ENCODE measurements around the gene MED1.

The MED1 gene

DNA sequence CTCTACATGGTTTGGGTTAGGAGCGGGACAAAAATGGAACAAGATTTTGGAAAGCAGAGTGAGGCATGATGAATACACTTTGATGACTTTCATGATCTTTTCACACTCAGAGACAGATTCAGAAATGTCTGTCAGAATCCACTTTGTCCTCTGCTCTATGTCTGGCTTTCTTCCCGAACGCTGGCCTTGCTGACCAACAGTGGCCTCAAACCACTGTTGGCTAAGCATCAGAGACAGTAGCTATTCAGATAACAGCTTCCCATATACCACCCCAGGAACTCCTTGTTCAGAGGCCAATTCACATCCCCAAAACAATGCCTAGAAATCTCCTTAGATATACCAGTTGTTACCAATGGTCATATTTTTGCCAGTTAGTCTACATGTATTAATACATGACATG lies 90.5 kb downstream of the MED1 start:
- no peaks in the 10 kb centered on the region for H3K27me3 ChIP-seq (ENCODE audit: control insufficient read depth in 1 of 2, insufficient read depth in 1 of 2, low read length in 2 of 2)
- no peak overlapping the region for H3K4me3 ChIP-seq (ENCODE audit: insufficient read depth in 1 of 2, low read depth in 1 of 2, low read length in 2 of 2)
- no peak overlapping the region for H3K18ac ChIP-seq (ENCODE audit: low read depth in 1 of 2, low read length in 2 of 2)
- no peak overlapping the region for H3K9ac ChIP-seq (ENCODE audit: low read length)
- H3K36me3 ChIP-seq (ENCODE audit: control insufficient read depth in 1 of 2, insufficient read depth in 2 of 2, low read depth in 1 of 2, low read length in 2 of 2) = peaks cover 0 to 3% of the 10 kb centered on the region in 2 experiments
- no peak overlapping the region for H2BK15ac ChIP-seq (ENCODE audit: low read depth, poor library complexity, severe bottlenecking)
- H3K27ac ChIP-seq (ENCODE audit: low read length, poor library complexity, severe bottlenecking) = no peak overlapping the region
- no peaks in the 10 kb centered on the region for H3K9me3 ChIP-seq (ENCODE audit: control insufficient read depth, low read length)
- 89% methylated on average over 3 of the region's 3 CpGs for WGBS
- H3K4ac ChIP-seq (ENCODE audit: low read depth in 1 of 2, low read length in 2 of 2) = no peak overlapping the region
- no peak overlapping the region for H4K91ac ChIP-seq (ENCODE audit: low read length)
- H4K8ac ChIP-seq (ENCODE audit: low read length) = no peak overlapping the region
- H3K23ac ChIP-seq (ENCODE audit: low read length in 2 of 2) = no peak overlapping the region
- H3K4me2 ChIP-seq (ENCODE audit: low read length, poor library complexity, severe bottlenecking) = no peak overlapping the region
- H2BK5ac ChIP-seq (ENCODE audit: low read depth, low read length, poor library complexity, severe bottlenecking) = no peak overlapping the region
- no peak overlapping the region for H2AK5ac ChIP-seq (ENCODE audit: low read length, severe bottlenecking)
- no peak for DNase-seq
- H2BK120ac ChIP-seq (ENCODE audit: low read depth, low read length) = no peak overlapping the region
- H2BK12ac ChIP-seq (ENCODE audit: low read length in 2 of 2) = no peak overlapping the region
- no peak overlapping the region for H3K14ac ChIP-seq (ENCODE audit: low read length in 2 of 2)
- H3K79me1 ChIP-seq (replicated peaks; ENCODE audit: low read length, poor library complexity, severe bottlenecking) = peaks cover 21% of the 10 kb centered on the region
- no peak overlapping the region for H2AFZ ChIP-seq (ENCODE audit: low read depth, low read length)
- H3K4me1 ChIP-seq (ENCODE audit: control insufficient read depth, insufficient read depth, low read depth, low read length) = peaks cover 2% of the 10 kb centered on the region

DNA sequence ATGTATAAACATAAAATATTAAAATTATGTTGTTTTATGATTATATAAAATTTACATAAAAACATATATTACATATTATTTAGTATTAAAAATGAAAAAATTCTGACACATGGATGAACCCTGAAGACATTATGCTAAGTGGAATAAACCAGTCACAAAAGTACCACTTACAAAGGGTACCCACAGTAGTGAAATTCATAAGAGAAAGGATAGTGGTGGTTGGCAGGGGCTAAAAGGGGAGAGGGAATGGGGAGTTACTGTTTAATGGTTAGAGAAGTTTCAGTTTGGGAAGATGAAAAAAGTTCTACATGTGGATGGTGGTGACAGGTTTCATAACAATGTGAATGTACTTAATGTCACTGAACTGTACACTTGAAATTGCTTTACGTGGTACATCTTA lies 91.1 kb downstream of the MED1 start:
- Histone ChIP-seq H3K9me3 (ENCODE audit: control insufficient read depth, low read length) (no peaks in the 10 kb centered on the region), H3K4me2 (ENCODE audit: low read length, poor library complexity, severe bottlenecking) (no peak overlapping the region), H2BK15ac (ENCODE audit: low read depth, poor library complexity, severe bottlenecking) (no peak overlapping the region), H2BK12ac (ENCODE audit: low read length in 2 of 2) (no peak overlapping the region), H2BK5ac (ENCODE audit: low read depth, low read length, poor library complexity, severe bottlenecking) (no peak overlapping the region), H3K14ac (ENCODE audit: low read length in 2 of 2) (no peak overlapping the region), H2AK5ac (ENCODE audit: low read length, severe bottlenecking) (no peak overlapping the region), H4K8ac (ENCODE audit: low read length) (no peak overlapping the region), H3K23ac (ENCODE audit: low read length in 2 of 2) (no peak overlapping the region), H3K27ac (ENCODE audit: low read length, poor library complexity, severe bottlenecking) (no peak overlapping the region), H3K4me1 (ENCODE audit: control insufficient read depth, insufficient read depth, low read depth, low read length) (peaks cover 2% of the 10 kb centered on the region), H3K27me3 (ENCODE audit: control insufficient read depth in 1 of 2, insufficient read depth in 1 of 2, low read length in 2 of 2) (no peaks in the 10 kb centered on the region), H3K79me1 (replicated peaks; ENCODE audit: low read length, poor library complexity, severe bottlenecking) (peaks cover 21% of the 10 kb centered on the region), H3K18ac (ENCODE audit: low read depth in 1 of 2, low read length in 2 of 2) (no peak overlapping the region), H2BK120ac (ENCODE audit: low read depth, low read length) (no peak overlapping the region), H3K9ac (ENCODE audit: low read length) (no peak overlapping the region), H4K91ac (ENCODE audit: low read length) (no peak overlapping the region), H3K36me3 (ENCODE audit: control insufficient read depth in 1 of 2, insufficient read depth in 2 of 2, low read depth in 1 of 2, low read length in 2 of 2) (peaks cover 0 to 3% of the 10 kb centered on the region in 2 experiments), H2AFZ (ENCODE audit: low read depth, low read length) (no peak overlapping the region), H3K4ac (ENCODE audit: low read depth in 1 of 2, low read length in 2 of 2) (no peak overlapping the region), H3K4me3 (ENCODE audit: insufficient read depth in 1 of 2, low read depth in 1 of 2, low read length in 2 of 2) (no peak overlapping the region)
- no CpG with 5 or more reads among the region's 1 CpG for WGBS
- DNase-seq = no peak

DNA sequence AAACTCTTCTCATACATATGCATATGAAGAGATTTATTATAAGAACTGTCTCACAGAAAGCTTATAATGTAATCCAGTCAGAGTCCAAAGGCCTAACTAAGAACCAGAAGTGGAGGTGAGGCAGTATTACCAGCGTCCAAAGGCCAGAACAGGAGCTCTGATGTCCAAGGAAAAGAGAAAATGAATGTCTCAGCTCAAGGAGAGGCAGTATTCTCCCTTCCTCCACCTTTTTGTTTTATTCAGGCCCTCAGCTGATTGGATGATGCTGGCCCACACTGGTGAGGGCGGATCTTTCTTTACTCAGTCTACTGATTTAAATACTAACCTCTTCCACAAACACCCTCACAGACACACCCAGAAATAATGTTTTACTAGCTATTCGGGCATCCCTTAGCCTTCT lies 93.1 kb downstream of the MED1 start:
- Histone ChIP-seq H2BK12ac (ENCODE audit: low read length in 2 of 2) (no peak overlapping the region), H3K9me3 (ENCODE audit: control insufficient read depth, low read length) (no peaks in the 10 kb centered on the region), H3K4me2 (ENCODE audit: low read length, poor library complexity, severe bottlenecking) (no peak overlapping the region), H3K18ac (ENCODE audit: low read depth in 1 of 2, low read length in 2 of 2) (no peak overlapping the region), H2BK5ac (ENCODE audit: low read depth, low read length, poor library complexity, severe bottlenecking) (no peak overlapping the region), H3K27me3 (ENCODE audit: control insufficient read depth in 1 of 2, insufficient read depth in 1 of 2, low read length in 2 of 2) (no peaks in the 10 kb centered on the region), H2BK120ac (ENCODE audit: low read depth, low read length) (no peak overlapping the region), H2AK5ac (ENCODE audit: low read length, severe bottlenecking) (no peak overlapping the region), H3K79me1 (replicated peaks; ENCODE audit: low read length, poor library complexity, severe bottlenecking) (peaks cover 17% of the 10 kb centered on the region), H3K4ac (ENCODE audit: low read depth in 1 of 2, low read length in 2 of 2) (no peak overlapping the region), H4K91ac (ENCODE audit: low read length) (no peak overlapping the region), H3K4me3 (ENCODE audit: insufficient read depth in 1 of 2, low read depth in 1 of 2, low read length in 2 of 2) (no peak overlapping the region), H3K4me1 (ENCODE audit: control insufficient read depth, insufficient read depth, low read depth, low read length) (peaks cover 2% of the 10 kb centered on the region), H3K36me3 (ENCODE audit: control insufficient read depth in 1 of 2, insufficient read depth in 2 of 2, low read depth in 1 of 2, low read length in 2 of 2) (peaks cover 0 to 3% of the 10 kb centered on the region in 2 experiments), H3K27ac (ENCODE audit: low read length, poor library complexity, severe bottlenecking) (no peak overlapping the region), H3K9ac (ENCODE audit: low read length) (no peak overlapping the region), H3K14ac (ENCODE audit: low read length in 2 of 2) (no peak overlapping the region), H3K23ac (ENCODE audit: low read length in 2 of 2) (no peak overlapping the region), H2BK15ac (ENCODE audit: low read depth, poor library complexity, severe bottlenecking) (no peak overlapping the region), H2AFZ (ENCODE audit: low read depth, low read length) (no peak overlapping the region), H4K8ac (ENCODE audit: low read length) (no peak overlapping the region)
- 83% methylated on average over 3 of the region's 3 CpGs for WGBS
- DNase-seq = no peak

- Histone ChIP-seq H3K79me1 (replicated peaks; ENCODE audit: low read length, poor library complexity, severe bottlenecking) (peaks cover 17% of the 10 kb centered on the region), H3K4me3 (ENCODE audit: insufficient read depth in 1 of 2, low read depth in 1 of 2, low read length in 2 of 2) (no peak overlapping the region), H3K14ac (ENCODE audit: low read length in 2 of 2) (no peak overlapping the region), H2BK120ac (ENCODE audit: low read depth, low read length) (no peak overlapping the region), H2AFZ (ENCODE audit: low read depth, low read length) (no peak overlapping the region), H3K9me3 (ENCODE audit: control insufficient read depth, low read length) (no peaks in the 10 kb centered on the region), H3K18ac (ENCODE audit: low read depth in 1 of 2, low read length in 2 of 2) (no peak overlapping the region), H2BK15ac (ENCODE audit: low read depth, poor library complexity, severe bottlenecking) (no peak overlapping the region), H3K27me3 (ENCODE audit: control insufficient read depth in 1 of 2, insufficient read depth in 1 of 2, low read length in 2 of 2) (no peaks in the 10 kb centered on the region), H4K91ac (ENCODE audit: low read length) (no peak overlapping the region), H3K4me1 (ENCODE audit: control insufficient read depth, insufficient read depth, low read depth, low read length) (peaks cover 2% of the 10 kb centered on the region), H3K27ac (ENCODE audit: low read length, poor library complexity, severe bottlenecking) (no peak overlapping the region), H4K8ac (ENCODE audit: low read length) (no peak overlapping the region), H3K4ac (ENCODE audit: low read depth in 1 of 2, low read length in 2 of 2) (no peak overlapping the region), H3K9ac (ENCODE audit: low read length) (no peak overlapping the region), H3K4me2 (ENCODE audit: low read length, poor library complexity, severe bottlenecking) (no peak overlapping the region), H3K23ac (ENCODE audit: low read length in 2 of 2) (no peak overlapping the region), H2AK5ac (ENCODE audit: low read length, severe bottlenecking) (no peak overlapping the region), H2BK5ac (ENCODE audit: low read depth, low read length, poor library complexity, severe bottlenecking) (no peak overlapping the region), H3K36me3 (ENCODE audit: control insufficient read depth in 1 of 2, insufficient read depth in 2 of 2, low read depth in 1 of 2, low read length in 2 of 2) (peaks cover 0 to 3% of the 10 kb centered on the region in 2 experiments), H2BK12ac (ENCODE audit: low read length in 2 of 2) (no peak overlapping the region)
- DNase-seq = no peak
- WGBS = 90% methylated on average over 8 of the region's 8 CpGs
Measured at GRCh38 chr17:39357488-39357887, 93.6 kb downstream of the MED1 start.
